Inferior parietal cortex (tissue), 1 donor: ENCODE results near the gene KRT34.
"Not testable (repeated sequence)": the region's sequence is repeated elsewhere in the genome, so short reads cannot be mapped to it uniquely, and the experiment has no call there.

Experiments used
- DNase-seq: peaks from one replicate; pipeline ENCODE4 v3.0.0-alpha.2; 2016; ENCODE audit errors: extremely low spot score

Gene KRT34

DNA sequence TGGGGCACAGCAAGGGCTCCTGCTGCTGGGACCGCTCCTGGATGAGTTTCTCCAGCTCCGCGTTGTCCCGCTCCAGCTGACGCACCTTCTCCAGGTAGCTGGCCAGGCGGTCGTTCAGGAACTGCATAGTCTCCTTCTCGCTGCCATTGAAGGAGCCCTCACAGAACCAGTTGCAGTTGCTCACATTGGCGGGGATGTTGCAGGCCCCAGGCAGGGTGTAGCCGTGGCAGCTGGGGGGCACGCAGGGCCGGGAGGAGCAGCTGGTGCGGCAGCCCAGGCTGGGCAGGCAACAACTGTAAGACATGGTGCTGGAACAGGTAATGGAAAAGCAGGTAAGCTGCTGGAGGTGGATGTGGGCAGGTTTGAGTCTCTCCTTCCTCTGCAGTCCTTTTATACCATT, at the start of gene KRT34:
Gene KRT34, minus strand, starts transcription at position 364 of the 400 bp plus-strand sequence. Its CDS starts 60 bp downstream, at position 304.
- DNase-seq: not testable (repeated sequence)

- not testable (repeated sequence) for DNase-seq
Measured at GRCh38 chr17:41430376-41430775, 48.3 kb upstream of the KRT34 start.

DNA sequence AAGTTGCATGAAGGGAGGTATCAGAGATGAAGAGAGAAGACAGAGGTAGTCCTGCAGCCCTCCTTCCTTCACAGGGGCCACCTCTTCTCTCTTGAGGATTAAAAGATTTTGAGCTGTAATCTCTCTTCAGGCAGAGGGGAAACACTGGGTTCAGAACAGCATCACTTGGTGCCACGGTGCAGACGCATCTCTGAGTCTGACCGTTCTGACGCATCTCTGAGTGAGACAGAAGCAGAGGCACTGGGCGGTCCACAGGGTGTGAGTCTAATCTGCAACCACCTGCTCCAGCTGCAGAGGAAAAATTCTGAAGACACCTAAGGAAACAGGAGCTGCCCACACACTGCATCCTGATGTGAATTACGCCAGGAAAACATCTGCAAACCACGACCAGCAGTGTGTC, 47.6 kb upstream of the KRT34 start:
- DNase-seq: no peak

GRCh38 chr17:41428591-41429291, 46.6 kb upstream of the KRT34 start:
- no peak for DNase-seq

- DNase-seq: no peak
Measured at GRCh38 chr17:41424111-41424635, 42.1 kb upstream of the KRT34 start, which contains the start of gene KRT37. KRT37 (minus strand) TSS chr17:41424585; CDS start chr17:41424523, 62 bp downstream.

DNA sequence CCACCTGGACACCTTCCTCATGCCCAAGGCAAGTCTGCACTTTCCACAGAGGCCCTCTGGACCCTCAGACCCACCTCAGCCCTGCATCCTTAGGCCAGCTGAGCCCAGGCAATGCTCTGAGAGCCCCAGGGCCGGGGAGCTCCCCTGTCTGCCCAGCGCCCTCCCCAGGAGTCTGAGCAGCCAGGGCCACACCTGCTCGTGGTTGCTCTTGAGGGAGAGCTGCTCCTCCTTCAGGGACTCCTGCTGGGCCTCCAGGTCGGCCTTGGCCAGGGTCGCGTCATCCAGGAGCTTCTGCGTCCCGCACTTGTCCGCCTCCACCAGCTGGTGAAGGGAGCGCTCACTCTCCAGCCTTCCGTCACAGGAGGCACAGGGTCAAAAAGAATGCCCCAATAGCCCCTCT, 40.5 kb upstream of the KRT34 start:
- DNase-seq: not testable (repeated sequence)

DNA sequence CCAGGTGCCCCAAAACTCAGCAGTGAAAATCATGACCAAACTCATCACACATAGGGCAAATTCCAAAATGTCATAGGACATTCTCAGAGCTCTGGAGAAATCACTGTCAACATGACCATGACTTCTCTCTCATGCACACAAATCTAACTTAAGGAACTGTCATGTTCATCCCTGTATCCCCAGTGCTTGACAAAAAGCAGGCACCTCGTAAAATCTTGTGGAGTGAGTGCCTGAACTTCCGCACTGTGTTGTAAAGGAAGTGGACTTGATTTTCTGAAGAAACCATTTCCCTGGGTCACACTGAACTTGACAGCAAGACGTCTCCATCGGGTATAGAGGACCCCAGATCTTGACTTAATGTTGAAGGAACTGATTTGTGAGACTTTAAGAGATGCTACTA, 39.5 kb upstream of the KRT34 start:
- no peak for DNase-seq

DNA sequence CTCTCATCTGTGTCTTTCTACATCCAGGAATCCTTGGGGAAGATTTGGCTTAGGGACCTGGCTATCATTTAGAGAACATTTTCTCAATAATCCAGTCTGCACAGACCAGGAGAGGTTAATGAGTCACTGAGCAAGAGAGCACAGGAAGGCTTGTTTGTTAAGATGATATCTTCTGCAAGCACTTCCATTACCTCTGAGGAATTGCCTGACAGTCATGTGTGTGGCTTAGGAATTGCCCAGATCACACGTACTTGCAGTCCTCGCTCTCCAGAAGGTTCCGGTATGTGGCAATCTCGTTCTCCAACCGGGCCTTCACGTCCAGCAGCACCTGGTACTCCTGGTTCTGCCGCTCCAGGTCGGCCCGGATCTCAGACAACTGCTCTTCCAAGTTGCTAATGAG, 39.0 kb upstream of the KRT34 start:
- no peak for DNase-seq

DNA sequence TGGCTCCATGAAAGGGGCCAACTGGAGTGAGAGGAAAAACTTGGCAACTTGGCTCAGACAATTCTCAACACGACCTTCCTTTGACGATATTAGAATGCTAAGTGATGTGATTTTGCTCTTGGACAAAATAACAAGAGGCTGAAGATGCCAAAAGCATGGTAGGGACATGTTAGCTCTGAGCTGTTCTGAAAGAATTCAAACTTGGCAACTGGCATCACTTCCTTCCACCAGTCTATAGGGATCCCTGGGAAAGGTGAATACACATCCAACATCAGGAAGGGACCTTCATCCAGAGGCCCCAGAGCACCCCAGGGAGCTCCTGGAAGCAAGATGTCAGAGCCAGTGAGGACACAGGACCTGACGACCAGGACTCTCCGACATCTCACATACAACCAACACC, 38.0 kb upstream of the KRT34 start:
- no peak for DNase-seq

DNA sequence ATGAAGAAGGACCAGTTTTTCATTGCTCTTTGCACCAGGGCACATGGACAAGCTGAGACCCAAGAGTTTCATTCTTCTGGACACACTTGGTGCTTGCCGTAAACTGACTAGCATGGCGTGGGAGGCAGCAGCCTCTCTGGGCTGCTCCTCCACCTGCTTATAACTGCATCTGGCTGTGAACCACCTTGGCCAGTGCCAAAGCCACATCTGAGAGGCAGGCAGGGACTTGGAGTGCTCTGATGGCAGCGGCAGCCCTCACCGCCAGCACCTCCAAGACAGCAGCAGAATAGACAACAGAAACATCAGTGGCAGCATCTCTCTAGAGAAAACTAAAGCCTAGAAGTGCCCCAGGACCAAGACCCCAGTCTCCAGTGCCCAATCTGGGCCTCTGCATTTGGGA, 37.6 kb upstream of the KRT34 start:
- no peak for DNase-seq

- no peak for DNase-seq
Measured at GRCh38 chr17:41418116-41418860, 36.2 kb upstream of the KRT34 start.

DNA sequence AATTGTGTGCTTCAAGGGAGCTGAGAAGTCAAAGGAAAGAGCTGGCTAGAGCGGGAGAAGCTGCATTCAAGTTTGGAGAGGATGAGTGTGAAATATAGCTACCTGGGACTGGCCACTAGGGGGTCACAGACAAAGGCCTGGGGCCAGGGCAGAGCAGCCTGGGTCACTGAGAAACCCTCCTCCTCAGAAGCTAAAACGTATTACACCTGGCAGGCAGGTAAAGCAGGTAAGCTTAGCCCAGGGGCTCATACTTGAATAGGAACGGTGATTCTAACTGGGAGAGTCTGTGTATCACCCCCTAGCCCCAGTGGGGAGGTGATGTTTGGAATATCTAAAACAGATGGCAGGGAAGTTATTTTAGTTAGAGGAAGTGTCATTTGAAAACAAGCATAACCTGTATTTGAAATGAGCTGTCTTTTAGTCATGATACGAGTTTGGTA, 35.5 kb upstream of the KRT34 start:
- no peak for DNase-seq

- no peak for DNase-seq
Measured at GRCh38 chr17:41417127-41417526, 35.0 kb upstream of the KRT34 start.

DNA sequence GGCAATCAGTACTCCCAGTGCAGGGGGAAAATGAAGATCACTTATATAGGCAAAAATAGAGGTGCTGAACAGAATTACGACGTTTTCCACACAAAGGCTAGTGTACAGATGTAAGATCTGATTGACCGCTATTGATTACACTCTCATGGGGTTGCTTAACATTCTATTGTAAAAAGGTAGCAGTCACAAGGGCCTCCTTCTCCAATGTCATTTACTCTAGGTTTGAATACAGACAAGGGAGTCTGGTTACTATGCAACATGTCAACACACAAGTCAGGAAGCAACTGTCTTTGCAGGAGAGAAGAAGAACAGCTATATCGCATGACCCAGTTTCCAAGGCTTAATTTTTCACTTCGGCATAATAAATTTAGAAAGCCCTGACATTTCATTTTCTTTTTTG, 34.4 kb upstream of the KRT34 start:
- no peak for DNase-seq

GRCh38 chr17:41415833-41416335, 33.8 kb upstream of the KRT34 start:
- DNase-seq: no peak

- DNase-seq: no peak
Measured at GRCh38 chr17:41415411-41415810, 33.3 kb upstream of the KRT34 start.

- no peak for DNase-seq
Measured at GRCh38 chr17:41413982-41414381, 31.9 kb upstream of the KRT34 start.

- DNase-seq: no peak
Measured at GRCh38 chr17:41413353-41413957, 31.3 kb upstream of the KRT34 start.

- DNase-seq: no peak
Measured at GRCh38 chr17:41411072-41411840, 29.1 kb upstream of the KRT34 start.

DNA sequence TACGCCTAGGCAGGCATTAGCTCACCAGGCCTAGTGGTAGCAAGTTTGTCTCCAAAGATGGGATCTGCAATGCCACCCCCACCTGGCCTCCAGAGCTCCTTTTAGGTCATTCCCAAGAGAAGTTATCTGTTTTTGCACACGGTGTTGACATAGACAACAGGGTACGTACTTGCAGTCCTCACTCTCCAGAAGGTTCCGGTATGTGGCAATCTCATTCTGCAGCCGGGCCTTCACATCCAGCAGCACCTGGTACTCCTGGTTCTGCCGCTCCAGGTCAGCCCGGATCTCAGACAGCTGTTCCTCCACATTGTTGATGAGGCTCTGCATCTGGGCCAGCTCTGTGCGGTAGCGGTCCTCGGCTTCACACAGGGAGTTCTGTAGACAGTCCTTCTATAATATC, 25.1 kb upstream of the KRT34 start:
- DNase-seq: no peak

- no peak for DNase-seq
Measured at GRCh38 chr17:41406205-41406604, 24.1 kb upstream of the KRT34 start.
